Activated T-helper 2 cell treated with anti-CD3 and anti-CD28 coated beads, Interferon-gamma antibody, Interleukin-2, Interleukin-4, amounts not matched to agents 10 μg/mL and 5 μg/mL and 100 μg/mL, durations not matched to agents 14 hours and 24 hours and 36 hours (primary cell): ENCODE measurements around the gene AKR1E2. TPM values are rescaled to one million over a fixed set of nuclear protein-coding genes. Genes with fewer than 3 reads are reported as not detected.

Source experiments
- DNase-seq: peaks from one replicate; pipeline ENCODE4 v3.0.0; 2021; ENCODE audit warnings: low spot score
- H3K27ac Mint-ChIP-seq: one replicate; pipeline ENCODE4 v1.8.0; 2021; ENCODE audit warnings: mixed read lengths
- H3K27me3 Mint-ChIP-seq: one replicate; pipeline ENCODE4 v1.8.0; 2021; ENCODE audit warnings: low read depth, mixed read lengths
- H3K36me3 Mint-ChIP-seq: one replicate; pipeline ENCODE4 v1.8.0; 2021; ENCODE audit warnings: low read depth, mixed read lengths
- H3K4me1 Mint-ChIP-seq: one replicate; pipeline ENCODE4 v1.8.0; 2021; ENCODE audit warnings: low read depth, mixed read lengths
- H3K4me3 Mint-ChIP-seq: one replicate; pipeline ENCODE4 v1.8.0; 2021; ENCODE audit warnings: low read depth, mild to moderate bottlenecking, moderate library complexity, mixed read lengths
- H3K9me3 Mint-ChIP-seq: one replicate; pipeline ENCODE4 v1.8.0; 2021; ENCODE audit warnings: mixed read lengths
- intact Hi-C: fragments of 100-400 bp; cut with micrococcal nuclease; formaldehyde crosslinking; loops from one replicate; pipeline ENCODE4 v1.15.1; 2023
- total RNA-seq: library from RNA; stranded (reverse); gene quantifications from 2 replicates; pipeline ENCODE4 v1.2.3, GENCODE V29; 2022

AKR1E2 gene
- total RNA-seq, 1 donor from 2014 or later = 8.3 TPM

- Mint-ChIP-seq H3K36me3 (peaks cover 17% of the 10 kb centered on the region), H3K4me3 (no peak overlapping the region), H3K27ac (no peak overlapping the region), H3K9me3 (no peaks in the 10 kb centered on the region), H3K27me3 (no peaks in the 10 kb centered on the region), H3K4me1 (peaks cover 9% of the 10 kb centered on the region)
- no peak for DNase-seq
- intact Hi-C loops = no loop called here
Measured at GRCh38 chr10:4836416-4836969, 10.5 kb downstream of the AKR1E2 start.

- Mint-ChIP-seq H3K4me3 (no peak overlapping the region), H3K9me3 (no peaks in the 10 kb centered on the region), H3K27me3 (no peaks in the 10 kb centered on the region), H3K36me3 (peaks cover 9% of the 10 kb centered on the region), H3K27ac (no peak overlapping the region), H3K4me1 (peaks cover 9% of the 10 kb centered on the region)
- intact Hi-C loops = no loop called here
- DNase-seq = no peak
Measured at GRCh38 chr10:4837551-4837950, 11.5 kb downstream of the AKR1E2 start.

- no peaks in the 10 kb centered on the region for H3K9me3 Mint-ChIP-seq
- no peak overlapping the region for H3K4me3 Mint-ChIP-seq
- no peak for DNase-seq
- no peaks in the 10 kb centered on the region for H3K27me3 Mint-ChIP-seq
- H3K36me3 Mint-ChIP-seq = peaks cover 7% of the 10 kb centered on the region
- intact Hi-C loops = no loop called here
- no peak overlapping the region for H3K27ac Mint-ChIP-seq
- H3K4me1 Mint-ChIP-seq = peaks cover 9% of the 10 kb centered on the region
Measured at GRCh38 chr10:4838743-4839142, 12.7 kb downstream of the AKR1E2 start.

GRCh38 chr10:4839353-4839752 lies 13.3 kb downstream of the AKR1E2 start:
- intact Hi-C loops = no loop called here
- no peak overlapping the region for H3K4me3 Mint-ChIP-seq
- H3K36me3 Mint-ChIP-seq = peaks cover 7% of the 10 kb centered on the region
- no peaks in the 10 kb centered on the region for H3K27me3 Mint-ChIP-seq
- DNase-seq = no peak
- no peaks in the 10 kb centered on the region for H3K9me3 Mint-ChIP-seq
- H3K4me1 Mint-ChIP-seq = peaks cover 9% of the 10 kb centered on the region
- H3K27ac Mint-ChIP-seq = no peak overlapping the region

GRCh38 chr10:4840151-4840550 lies 14.1 kb downstream of the AKR1E2 start:
- no peak overlapping the region for H3K27ac Mint-ChIP-seq
- H3K4me1 Mint-ChIP-seq = peaks cover 6% of the 10 kb centered on the region
- intact Hi-C loops = loop anchor here (10.0 kb wide), 1 partner anchor 785 kb away; no protein-coding TSS in a partner anchor
- no peak overlapping the region for H3K4me3 Mint-ChIP-seq
- no peaks in the 10 kb centered on the region for H3K9me3 Mint-ChIP-seq
- H3K36me3 Mint-ChIP-seq = peaks cover 7% of the 10 kb centered on the region
- no peak for DNase-seq
- no peaks in the 10 kb centered on the region for H3K27me3 Mint-ChIP-seq

- H3K27ac Mint-ChIP-seq = no peak overlapping the region
- H3K36me3 Mint-ChIP-seq = no peaks in the 10 kb centered on the region
- intact Hi-C loops = loop anchor here (10.0 kb wide), 1 partner anchor 781 kb away; no protein-coding TSS in a partner anchor
- H3K4me1 Mint-ChIP-seq = peaks cover 2% of the 10 kb centered on the region
- no peaks in the 10 kb centered on the region for H3K9me3 Mint-ChIP-seq
- no peak overlapping the region for H3K4me3 Mint-ChIP-seq
- DNase-seq = no peak
- no peaks in the 10 kb centered on the region for H3K27me3 Mint-ChIP-seq
Measured at GRCh38 chr10:4843525-4844180, 17.6 kb downstream of the AKR1E2 start.

- Mint-ChIP-seq H3K9me3 (no peaks in the 10 kb centered on the region), H3K27ac (no peak overlapping the region), H3K36me3 (no peaks in the 10 kb centered on the region), H3K27me3 (no peaks in the 10 kb centered on the region), H3K4me3 (no peak overlapping the region), H3K4me1 (peaks cover 10% of the 10 kb centered on the region)
- DNase-seq = no peak
- intact Hi-C loops = loop anchor here (10.0 kb wide), 1 partner anchor 780 kb away; no protein-coding TSS in a partner anchor
Measured at GRCh38 chr10:4844864-4845263, 18.9 kb downstream of the AKR1E2 start.

GRCh38 chr10:4845766-4846165 lies 19.8 kb downstream of the AKR1E2 start:
- H3K27me3 Mint-ChIP-seq = no peaks in the 10 kb centered on the region
- DNase-seq = no peak

GRCh38 chr10:4846775-4847174 lies 20.8 kb downstream of the AKR1E2 start:
- peaks cover 13% of the 10 kb centered on the region for H3K4me1 Mint-ChIP-seq
- intact Hi-C loops = loop anchor here (10.0 kb wide), 1 partner anchor 778 kb away; no protein-coding TSS in a partner anchor
- no peaks in the 10 kb centered on the region for H3K9me3 Mint-ChIP-seq
- no peak overlapping the region for H3K4me3 Mint-ChIP-seq
- H3K36me3 Mint-ChIP-seq = no peaks in the 10 kb centered on the region
- H3K27ac Mint-ChIP-seq = no peak overlapping the region
- no peak for DNase-seq
- no peaks in the 10 kb centered on the region for H3K27me3 Mint-ChIP-seq

More at GRCh38 chr10:4845766-4846165, 19.8 kb downstream of the AKR1E2 start:
- Mint-ChIP-seq H3K36me3 (no peaks in the 10 kb centered on the region), H3K27ac (no peak overlapping the region), H3K4me1 (peaks cover 13% of the 10 kb centered on the region), H3K9me3 (no peaks in the 10 kb centered on the region), H3K4me3 (no peak overlapping the region)
- intact Hi-C loops = loop anchor here (10.0 kb wide), 1 partner anchor 779 kb away; no protein-coding TSS in a partner anchor

- no peak overlapping the region for H3K4me3 Mint-ChIP-seq
- intact Hi-C loops = loop anchor here (2.0 to 10.0 kb wide), 3 partner anchors 135 to 777 kb away; partner anchors contain the start of gene AKR1C3
- H3K27ac Mint-ChIP-seq = no peak overlapping the region
- no peaks in the 10 kb centered on the region for H3K27me3 Mint-ChIP-seq
- H3K9me3 Mint-ChIP-seq = no peaks in the 10 kb centered on the region
- H3K36me3 Mint-ChIP-seq = no peaks in the 10 kb centered on the region
- H3K4me1 Mint-ChIP-seq = peaks cover 13% of the 10 kb centered on the region
- DNase-seq = no peak
Measured at GRCh38 chr10:4847561-4848355, 21.8 kb downstream of the AKR1E2 start.

GRCh38 chr10:4848356-4849041 lies 22.5 kb downstream of the AKR1E2 start:
- Mint-ChIP-seq H3K36me3 (no peaks in the 10 kb centered on the region), H3K9me3 (no peaks in the 10 kb centered on the region), H3K4me3 (no peak overlapping the region), H3K27me3 (no peaks in the 10 kb centered on the region), H3K4me1 (peaks cover 13% of the 10 kb centered on the region), H3K27ac (no peak overlapping the region)
- intact Hi-C loops = loop anchor here (1.0 to 10.0 kb wide), 6 partner anchors 134 to 776 kb away; partner anchors contain the start of gene AKR1C3
- no peak for DNase-seq

- no peak for DNase-seq
- intact Hi-C loops = loop anchor here (1.0 to 10.0 kb wide), 6 partner anchors 134 to 776 kb away; partner anchors contain the start of gene AKR1C3
- Mint-ChIP-seq H3K27me3 (no peaks in the 10 kb centered on the region), H3K4me1 (peaks cover 13% of the 10 kb centered on the region), H3K4me3 (no peak overlapping the region), H3K36me3 (no peaks in the 10 kb centered on the region), H3K9me3 (no peaks in the 10 kb centered on the region), H3K27ac (no peak overlapping the region)
Measured at GRCh38 chr10:4849042-4849402, 23.0 kb downstream of the AKR1E2 start.
